NCI-H446 (cell line): ENCODE data around the gene RETREG1.
"Not testable (repeated sequence)": the region's sequence is repeated elsewhere in the genome, so short reads cannot be mapped to it uniquely, and the experiment has no call there.

Experiments
- DNase-seq, 2 experiments: peaks; one replicate each; lab custom pipeline; 2025; lab: John Stamatoyannopoulos, UW

RETREG1 gene

GRCh38 chr5:16551628-16552027, 65.2 kb downstream of the RETREG1 start:
- DNase-seq, result no peak

GRCh38 chr5:16550316-16550952, 66.4 kb downstream of the RETREG1 start:
- DNase-seq, result peak; percentile 45 to 79

GRCh38 chr5:16549491-16550206, 67.1 kb downstream of the RETREG1 start:
- DNase-seq, result no peak

GRCh38 chr5:16548812-16549211, 68.0 kb downstream of the RETREG1 start:
- no peak for DNase-seq

- DNase-seq, result no peak
These were observed 68.7 kb downstream of the RETREG1 start for GRCh38 chr5:16548115-16548514.

- no peak for DNase-seq
These were observed 69.5 kb downstream of the RETREG1 start for GRCh38 chr5:16547200-16547842.

GRCh38 chr5:16546732-16547131, 70.1 kb downstream of the RETREG1 start:
- DNase-seq, result no peak

- DNase-seq, result no peak
These were observed 72.0 kb downstream of the RETREG1 start for GRCh38 chr5:16544607-16545374.

GRCh38 chr5:16543206-16543605, 73.6 kb downstream of the RETREG1 start:
- not testable (repeated sequence) for DNase-seq

- no peak for DNase-seq
These were observed 74.6 kb downstream of the RETREG1 start for GRCh38 chr5:16542236-16542635.

GRCh38 chr5:16541592-16541991, 75.2 kb downstream of the RETREG1 start:
- DNase-seq, result not testable (repeated sequence)

- DNase-seq, result no peak
These were observed 76.4 kb downstream of the RETREG1 start for GRCh38 chr5:16540421-16540820.

- no peak for DNase-seq
These were observed 77.6 kb downstream of the RETREG1 start for GRCh38 chr5:16539169-16539666.

- DNase-seq, result peak; percentile 13 to 81
These were observed 78.8 kb downstream of the RETREG1 start for GRCh38 chr5:16538006-16538405.

- DNase-seq, result no peak
These were observed 80.0 kb downstream of the RETREG1 start for GRCh38 chr5:16536818-16537217.

GRCh38 chr5:16536246-16536645, 80.6 kb downstream of the RETREG1 start:
- no peak for DNase-seq

- DNase-seq, result no peak
These were observed 82.5 kb downstream of the RETREG1 start for GRCh38 chr5:16534280-16534679.

GRCh38 chr5:16531063-16531648, 85.6 kb downstream of the RETREG1 start:
- no peak for DNase-seq

GRCh38 chr5:16529306-16529705, 87.5 kb downstream of the RETREG1 start:
- no peak for DNase-seq

- DNase-seq, result no peak
These were observed 88.3 kb downstream of the RETREG1 start for GRCh38 chr5:16528382-16529110.

GRCh38 chr5:16525651-16526050, 91.1 kb downstream of the RETREG1 start:
- no peak for DNase-seq
